Suprapubic skin (tissue), 3 donors: ENCODE data around the gene ADAMTS9.
A peak's percentile ranks its signal among the peaks of the same experiment; 100 is the strongest.

Experiments used
- CTCF ChIP-seq, 2 donors: fragments of 200-600 bp in 1 of 2; fragments of 450-650 bp in 1 of 2; sonication (generic) in 1 of 2; IDR thresholded peaks; one replicate each; pipeline ENCODE4 v1.5.1; 2016 to 2019; ENCODE audit warnings: antibody characterized with exemption in 2 of 2, mild to moderate bottlenecking in 1 of 2, moderate library complexity in 1 of 2
- POLR2AphosphoS5 ChIP-seq, 3 donors: sonication (generic); formaldehyde crosslinking; IDR thresholded peaks; one replicate each; pipeline ENCODE4 v1.6.1; 2017; ENCODE audit warnings: antibody characterized with exemption in 3 of 3

GRCh38 chr3:64484289-64484992 lies 203.4 kb downstream of the ADAMTS9 start:
- TF ChIP-seq POLR2AphosphoS5 (IDR thresholded peaks at IDR 0.05) (no peak), CTCF (IDR thresholded peaks at IDR 0.05) (peak; percentile 77 to 84)
